ENCODE data around the gene PCARE.

- TF ChIP-seq CTCF (IDR thresholded peaks at IDR 0.05) (no peak), POLR2AphosphoS5 (IDR thresholded peaks at IDR 0.05; ENCODE audit: low read depth, low read length) (no peak)
Observed at GRCh38 chr2:29014811-29015421, 59.4 kb downstream of the PCARE start.
